Liver (tissue), 9 donors: ENCODE results near the gene LRIT1. TPM values are rescaled to one million over a fixed set of nuclear protein-coding genes. Genes with fewer than 3 reads are reported as not detected.

Experiments used
- DNase-seq: peaks from one replicate; pipeline ENCODE4 v3.0.0-alpha.2; 2017; ENCODE audit warnings: low spot score
- H3K27ac ChIP-seq, 2 donors: one replicate each; pipeline ENCODE4 v1.7.0; 2013; ENCODE audit warnings: inconsistent platforms in 2 of 2, low read length in 2 of 2, control low read depth in 1 of 2, low read depth in 1 of 2, mild to moderate bottlenecking in 1 of 2
- H3K27me3 ChIP-seq, 4 donors: one replicate each; pipeline versions ENCODE4 v1.6.1 to v1.7.0; 2013; ENCODE audit warnings: low read length in 3 of 4, inconsistent platforms in 1 of 4, mild to moderate bottlenecking in 1 of 4, moderate library complexity in 1 of 4; ENCODE audit not compliant: control insufficient read depth in 4 of 4, insufficient read depth in 4 of 4
- H3K36me3 ChIP-seq, 4 donors: one replicate each; pipeline versions ENCODE4 v1.6.1 to v1.7.0; 2013; ENCODE audit warnings: low read length in 3 of 4, mild to moderate bottlenecking in 3 of 4, low read depth in 1 of 4, moderate library complexity in 1 of 4; ENCODE audit not compliant: control insufficient read depth in 4 of 4, insufficient read depth in 3 of 4
- H3K4me1 ChIP-seq, 4 donors: one replicate each; pipeline versions ENCODE4 v1.6.1 to v1.7.0; 2013; ENCODE audit warnings: low read length in 3 of 4, mild to moderate bottlenecking in 3 of 4, moderate library complexity in 1 of 4; ENCODE audit not compliant: control insufficient read depth in 4 of 4, insufficient read depth in 4 of 4
- H3K4me3 ChIP-seq, 3 donors: one replicate each; pipeline versions ENCODE4 v1.6.1 to v1.7.0; 2013; ENCODE audit warnings: low read length in 3 of 3, control low read depth in 1 of 3, low read depth in 1 of 3, mild to moderate bottlenecking in 1 of 3
- H3K9ac ChIP-seq, 2 donors: one replicate each; pipeline ENCODE4 v1.7.0; 2013; ENCODE audit warnings: low read length in 2 of 2, mild to moderate bottlenecking in 2 of 2, moderate library complexity in 2 of 2, control low read depth in 1 of 2, low read depth in 1 of 2
- H3K9me3 ChIP-seq, 4 donors: one replicate each; pipeline versions ENCODE4 v1.6.1 to v1.7.0; 2013; ENCODE audit warnings: low read length in 3 of 4; ENCODE audit not compliant: control insufficient read depth in 4 of 4
- CTCF ChIP-seq: fragments of 150-350 bp; IDR thresholded peaks from 2 replicates; pipeline ENCODE4 v1.5.1; 2017; ENCODE audit warnings: improper control_type of control experiment, low read depth, low read length; ENCODE audit not compliant: missing input control
- EGR1 ChIP-seq, 2 donors: IDR thresholded peaks; 2 replicates each; pipeline ENCODE4 v1.6.1; 2016 to 2018; ENCODE audit warnings: antibody characterized with exemption in 2 of 2, low read depth in 2 of 2
- FOXA1 ChIP-seq: IDR thresholded peaks from 2 replicates; pipeline ENCODE4 v1.6.1; 2016; ENCODE audit warnings: antibody characterized with exemption
- GABPA ChIP-seq, 2 donors: IDR thresholded peaks in 1 of 2; conservative IDR thresholded peaks in 1 of 2; 2 replicates each; pipeline ENCODE4 v1.6.1; 2016; ENCODE audit warnings: antibody characterized with exemption in 2 of 2, mild to moderate bottlenecking in 1 of 2, moderate library complexity in 1 of 2
- NR2F2 ChIP-seq: IDR thresholded peaks from 2 replicates; pipeline ENCODE4 v1.6.1; 2016; ENCODE audit warnings: antibody characterized with exemption
- RAD21 ChIP-seq, 2 donors: IDR thresholded peaks; 2 replicates each; pipeline ENCODE4 v1.6.1; 2016; ENCODE audit warnings: antibody characterized with exemption in 2 of 2, mild to moderate bottlenecking in 2 of 2
- SP1 ChIP-seq: IDR thresholded peaks from 2 replicates; pipeline ENCODE4 v1.6.1; 2018; ENCODE audit warnings: antibody characterized with exemption, mild to moderate bottlenecking
- TAF1 ChIP-seq: conservative IDR thresholded peaks from 2 replicates; pipeline ENCODE4 v1.6.1; 2016; ENCODE audit warnings: antibody characterized with exemption, mild to moderate bottlenecking
- WGBS: extraction: QIAGEN DNeasy Blood & Tissue Kit; methylation state at CpG from one replicate; pipeline ENCODE4 v1.1.7; 2013; 5-methylcytosine and 5-hydroxymethylcytosine counted together
- polyA plus RNA-seq, 2 donors: library from polyadenylated mRNA; stranded (reverse) in 1 of 2; unstranded in 1 of 2; fragments of 200-250 nt in 1 of 2; fragments of >200 nt in 1 of 2; fragmentation: Nextera tagmentation in 1 of 2; extraction: Ambion mirVana in 1 of 2; gene quantifications; one replicate each; pipeline versions ENCODE4 v1.2.1 to v1.2.3, GENCODE V29; 2013 to 2015
- total RNA-seq, 2 donors: library from RNA; depleted of rRNA; stranded (reverse); fragments of >200 nt; gene quantifications; one replicate each; pipeline ENCODE4 v1.2.3, GENCODE V29; 2014
- TF ChIP-seq, protein P1 (sequence below): IDR thresholded peaks from 2 replicates; pipeline ENCODE4 v1.6.1; 2016; ENCODE audit warnings: antibody characterized with exemption
- TF ChIP-seq, protein P2 (sequence below): IDR thresholded peaks from 2 replicates; pipeline ENCODE4 v1.6.1; 2016; ENCODE audit warnings: antibody characterized with exemption
- donor health status: healthy.
- donor health status: healthy.
- donor health status: healthy.
- donor health status: healthy.
- donor health status: healthy.

LRIT1 gene
- total and polyA plus RNA-seq, 4 donors = not detected

DNA sequence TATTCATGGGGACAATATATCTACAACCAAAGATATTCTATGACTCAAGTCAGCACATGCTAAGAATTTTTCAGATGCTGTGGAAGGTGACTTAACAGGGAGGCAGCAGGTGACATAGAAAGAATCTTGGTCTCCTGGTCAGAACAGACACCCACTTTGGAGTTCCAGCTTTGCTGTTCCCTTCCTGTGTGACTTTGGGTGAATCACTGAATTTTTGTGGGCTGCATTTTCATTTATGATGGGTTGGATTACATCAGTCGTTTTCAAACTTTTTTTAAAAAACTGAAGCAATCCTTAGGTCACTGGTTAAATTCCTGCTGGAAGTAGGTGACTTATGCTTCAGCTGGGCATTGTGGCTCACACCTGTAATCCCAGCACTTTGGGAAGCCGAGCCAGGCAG lies 28.4 kb upstream of the LRIT1 start:
- Histone ChIP-seq H3K9ac (no peak overlapping the region), H3K27me3 (peaks cover 0 to 3% (median 1%) of the 10 kb centered on the region in 4 donors), H3K4me1 (no peaks in the 10 kb centered on the region), H3K36me3 (no peaks in the 10 kb centered on the region), H3K4me3 (no peak overlapping the region), H3K9me3 (no peaks in the 10 kb centered on the region), H3K27ac (no peak overlapping the region)
- TF ChIP-seq, protein P1, sequence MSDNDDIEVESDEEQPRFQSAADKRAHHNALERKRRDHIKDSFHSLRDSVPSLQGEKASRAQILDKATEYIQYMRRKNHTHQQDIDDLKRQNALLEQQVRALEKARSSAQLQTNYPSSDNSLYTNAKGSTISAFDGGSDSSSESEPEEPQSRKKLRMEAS = no peak
- TF ChIP-seq EGR1 (IDR thresholded peaks at IDR 0.05; ENCODE audit: low read depth in 2 of 2) = no peak
- TF ChIP-seq FOXA1 = no peak
- 59% methylated on average over 2 of the region's 2 CpGs for WGBS
- DNase-seq = no peak

DNA sequence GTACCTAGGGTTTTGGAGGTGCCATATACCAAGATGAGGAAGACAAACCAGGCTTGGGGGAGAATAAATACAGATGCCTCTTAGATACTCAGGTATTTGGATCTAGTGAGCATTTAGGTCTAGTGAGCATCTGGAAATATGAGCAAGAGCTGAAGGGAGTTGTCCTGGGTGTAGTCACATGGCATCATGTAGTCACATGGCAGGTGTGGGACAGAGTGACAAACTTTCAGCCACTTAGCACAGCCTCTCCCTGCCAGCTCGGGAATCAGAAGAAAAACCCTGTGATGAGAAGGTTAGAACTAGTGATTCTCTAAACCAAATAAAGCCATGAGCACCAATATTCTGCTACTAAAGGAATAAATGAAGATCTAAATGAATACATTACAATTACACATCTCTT lies 27.8 kb upstream of the LRIT1 start:
- TF ChIP-seq GABPA (IDR thresholded peaks at IDR 0.05 in 1 of 2, conservative IDR thresholded peaks at IDR 0.05 in 1 of 2) (no peak), RAD21 (IDR thresholded peaks at IDR 0.05) (no peak)
- Histone ChIP-seq H3K9me3 (no peaks in the 10 kb centered on the region), H3K36me3 (no peaks in the 10 kb centered on the region), H3K27ac (no peak overlapping the region), H3K4me1 (no peaks in the 10 kb centered on the region), H3K4me3 (no peak overlapping the region), H3K27me3 (peaks cover 0 to 3% (median 1%) of the 10 kb centered on the region in 4 donors), H3K9ac (no peak overlapping the region)
- WGBS = 49% methylated on average over 1 of the region's 1 CpG
- no peak for DNase-seq

- no peak overlapping the region for H3K27ac ChIP-seq
- no peak for DNase-seq
- TF ChIP-seq CTCF (peak; percentile 26), FOXA1 (no peak), EGR1 (IDR thresholded peaks at IDR 0.05; ENCODE audit: low read depth in 2 of 2) (no peak), NR2F2 (no peak), RAD21 (IDR thresholded peaks at IDR 0.05) (peak; percentile 39 to 72), SP1 (no peak), TAF1 (no peak)
- TF ChIP-seq, protein P2, sequence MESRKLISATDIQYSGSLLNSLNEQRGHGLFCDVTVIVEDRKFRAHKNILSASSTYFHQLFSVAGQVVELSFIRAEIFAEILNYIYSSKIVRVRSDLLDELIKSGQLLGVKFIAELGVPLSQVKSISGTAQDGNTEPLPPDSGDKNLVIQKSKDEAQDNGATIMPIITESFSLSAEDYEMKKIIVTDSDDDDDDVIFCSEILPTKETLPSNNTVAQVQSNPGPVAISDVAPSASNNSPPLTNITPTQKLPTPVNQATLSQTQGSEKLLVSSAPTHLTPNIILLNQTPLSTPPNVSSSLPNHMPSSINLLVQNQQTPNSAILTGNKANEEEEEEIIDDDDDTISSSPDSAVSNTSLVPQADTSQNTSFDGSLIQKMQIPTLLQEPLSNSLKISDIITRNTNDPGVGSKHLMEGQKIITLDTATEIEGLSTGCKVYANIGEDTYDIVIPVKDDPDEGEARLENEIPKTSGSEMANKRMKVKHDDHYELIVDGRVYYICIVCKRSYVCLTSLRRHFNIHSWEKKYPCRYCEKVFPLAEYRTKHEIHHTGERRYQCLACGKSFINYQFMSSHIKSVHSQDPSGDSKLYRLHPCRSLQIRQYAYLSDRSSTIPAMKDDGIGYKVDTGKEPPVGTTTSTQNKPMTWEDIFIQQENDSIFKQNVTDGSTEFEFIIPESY = no peak
- WGBS = 31% methylated on average over 7 of the region's 7 CpGs
- H3K9ac ChIP-seq = no peak overlapping the region
- no peaks in the 10 kb centered on the region for H3K36me3 ChIP-seq
- peaks cover 0 to 3% (median 0%) of the 10 kb centered on the region in 4 donors for H3K27me3 ChIP-seq
- no peak overlapping the region for H3K4me3 ChIP-seq
- H3K4me1 ChIP-seq = no peaks in the 10 kb centered on the region
- H3K9me3 ChIP-seq = no peaks in the 10 kb centered on the region
These were observed 26.3 kb upstream of the LRIT1 start for GRCh38 chr10:84267503-84268126.
